PC-3 (cell line): Measurements from ENCODE around the gene GRIN2D.

Source experiments
- EZH2 ChIP-seq: fragments of 300-600 bp; sonication (generic); IDR thresholded peaks from one replicate; pipeline ENCODE4 v1.6.1; 2017; ENCODE audit warnings: antibody characterized with exemption, mild to moderate bottlenecking, low read length; ENCODE audit not compliant: unreplicated experiment
- EZH2phosphoT487 ChIP-seq: fragments of 300-600 bp; sonication (generic); IDR thresholded peaks from 2 replicates; pipeline ENCODE4 v1.6.1; 2018; ENCODE audit warnings: mild to moderate bottlenecking, antibody characterized with exemption, low read length, borderline replicate concordance
- TF ChIP-seq, protein P1 (sequence below): fragments of 300-600 bp; sonication (generic); conservative IDR thresholded peaks from 2 replicates; pipeline ENCODE4 v1.5.1; 2017; ENCODE audit warnings: antibody characterized with exemption, low read depth, mild to moderate bottlenecking, low read length

DNA sequence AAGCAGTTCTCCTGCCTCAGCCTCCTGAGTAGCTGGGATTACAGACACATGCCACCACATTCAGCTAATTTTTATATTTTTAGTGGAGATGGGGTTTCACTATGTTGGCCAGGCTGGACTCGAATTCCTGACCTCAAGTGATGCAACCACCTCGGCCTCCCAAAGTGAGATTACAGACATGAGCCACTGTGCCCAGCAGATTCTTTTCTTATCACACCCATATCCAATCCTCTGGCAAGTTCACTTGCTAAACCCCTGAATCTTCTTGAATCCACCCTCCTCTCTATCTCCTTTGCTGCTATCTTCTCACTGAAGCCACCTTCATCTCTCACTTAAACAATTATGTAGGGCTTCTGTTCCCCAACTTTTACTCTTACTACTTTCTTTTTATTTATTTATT is 47.3 kb upstream of the GRIN2D start:
- TF ChIP-seq, protein P1, sequence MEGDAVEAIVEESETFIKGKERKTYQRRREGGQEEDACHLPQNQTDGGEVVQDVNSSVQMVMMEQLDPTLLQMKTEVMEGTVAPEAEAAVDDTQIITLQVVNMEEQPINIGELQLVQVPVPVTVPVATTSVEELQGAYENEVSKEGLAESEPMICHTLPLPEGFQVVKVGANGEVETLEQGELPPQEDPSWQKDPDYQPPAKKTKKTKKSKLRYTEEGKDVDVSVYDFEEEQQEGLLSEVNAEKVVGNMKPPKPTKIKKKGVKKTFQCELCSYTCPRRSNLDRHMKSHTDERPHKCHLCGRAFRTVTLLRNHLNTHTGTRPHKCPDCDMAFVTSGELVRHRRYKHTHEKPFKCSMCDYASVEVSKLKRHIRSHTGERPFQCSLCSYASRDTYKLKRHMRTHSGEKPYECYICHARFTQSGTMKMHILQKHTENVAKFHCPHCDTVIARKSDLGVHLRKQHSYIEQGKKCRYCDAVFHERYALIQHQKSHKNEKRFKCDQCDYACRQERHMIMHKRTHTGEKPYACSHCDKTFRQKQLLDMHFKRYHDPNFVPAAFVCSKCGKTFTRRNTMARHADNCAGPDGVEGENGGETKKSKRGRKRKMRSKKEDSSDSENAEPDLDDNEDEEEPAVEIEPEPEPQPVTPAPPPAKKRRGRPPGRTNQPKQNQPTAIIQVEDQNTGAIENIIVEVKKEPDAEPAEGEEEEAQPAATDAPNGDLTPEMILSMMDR, result no peak
- TF ChIP-seq EZH2 (no peak), EZH2phosphoT487 (no peak)
